SK-N-SH (cell line): Measurements from ENCODE around the gene GALNT13. TPM values are rescaled to one million over a fixed set of nuclear protein-coding genes. Genes with fewer than 3 reads are reported as not detected.

Source experiments
- CTCF ChIA-PET: fragments of 300-600, 350-600 bp; formaldehyde crosslinking; extraction: SDS; loops from one replicate; lab custom pipeline; 2021; lab: Yijun Ruan, JAX
- POLR2A ChIA-PET: fragments of 350-600 bp; sonication (Branson Sonifier 250); formaldehyde crosslinking; extraction: SDS; loops from one replicate; lab custom pipeline; 2020; ENCODE audit warnings: antibody characterized with exemption, inconsistent platforms; lab: Yijun Ruan, JAX
- DNase-seq: peaks from one replicate; pipeline ENCODE4 v3.0.0; 2012
- H2AFZ ChIP-seq: fragments of 200-600 bp; sonication (generic); 2 replicates; pipeline ENCODE4 v1.8.1; 2016; ENCODE audit warnings: antibody characterized with exemption, mild to moderate bottlenecking, low read depth
- H3F3A ChIP-seq: fragments of 200-600 bp; sonication (generic); replicated peaks from 2 replicates; pipeline ENCODE3; 2016; ENCODE audit warnings: antibody characterized with exemption, mild to moderate bottlenecking; ENCODE audit not compliant: insufficient read depth
- H3K27ac ChIP-seq, 2 experiments: fragments of 200-500 bp in 1 of 2; fragments of 200-600 bp in 1 of 2; sonication (Bioruptor generic) in 1 of 2; sonication (generic), shearing (Covaris generic) in 1 of 2; 2 replicates each; pipeline versions ENCODE4 v1.5.1 to v1.6.1; 2014 to 2016; ENCODE audit warnings: low read depth in 2 of 2, inconsistent platforms in 1 of 2, low read length in 1 of 2, mild to moderate bottlenecking in 1 of 2, mixed read lengths in 1 of 2
- H3K27me3 ChIP-seq: fragments of 200-600 bp; sonication (generic), shearing (Covaris generic); 2 replicates; pipeline ENCODE4 v1.6.1; 2016; ENCODE audit warnings: mixed run types; ENCODE audit not compliant: insufficient read depth
- H3K36me3 ChIP-seq, 2 experiments: fragments of 200-500 bp in 1 of 2; fragments of 200-600 bp in 1 of 2; sonication (Bioruptor generic) in 1 of 2; sonication (generic) in 1 of 2; replicated peaks in 1 of 2; 2 replicates each; pipeline versions ENCODE3 to v1.5.1; 2014 to 2016; ENCODE audit warnings: low read length in 1 of 2, mild to moderate bottlenecking in 1 of 2; ENCODE audit not compliant: insufficient read depth in 2 of 2, control insufficient read depth in 1 of 2
- H3K4me1 ChIP-seq, 2 experiments: fragments of 200-500 bp in 1 of 2; fragments of 200-600 bp in 1 of 2; sonication (Bioruptor generic) in 1 of 2; sonication (generic), shearing (Covaris generic) in 1 of 2; 2 replicates each; pipeline versions ENCODE4 v1.5.1 to v1.6.1; 2014 to 2016; ENCODE audit warnings: low read depth in 1 of 2, low read length in 1 of 2, mixed run types in 1 of 2; ENCODE audit not compliant: insufficient read depth in 2 of 2, control insufficient read depth in 1 of 2
- H3K4me2 ChIP-seq: fragments of 200-600 bp; sonication (generic), shearing (Covaris generic); 2 replicates; pipeline ENCODE4 v1.6.1; 2017; ENCODE audit warnings: mixed run types
- H3K4me3 ChIP-seq, 2 experiments: fragments of 200-500 bp in 1 of 2; fragments of 200-600 bp in 1 of 2; sonication (Bioruptor generic) in 1 of 2; sonication (generic), shearing (Covaris generic) in 1 of 2; 2 replicates each; pipeline versions ENCODE4 v1.5.1 to v1.8.1; 2014 to 2016; ENCODE audit warnings: low read depth in 2 of 2, inconsistent platforms in 1 of 2, low read length in 1 of 2, mild to moderate bottlenecking in 1 of 2, mixed read lengths in 1 of 2, moderate library complexity in 1 of 2
- H3K79me2 ChIP-seq: fragments of 200-600 bp; sonication (generic); 2 replicates; pipeline ENCODE4 v1.8.1; 2017; ENCODE audit warnings: mild to moderate bottlenecking; ENCODE audit not compliant: insufficient read depth
- H3K9ac ChIP-seq: fragments of 200-600 bp; sonication (generic); 2 replicates; pipeline ENCODE4 v1.6.1; 2017; ENCODE audit warnings: mixed run types
- H3K9me2 ChIP-seq: fragments of 200-600 bp; sonication (generic); 2 replicates; pipeline ENCODE4 v1.6.1; 2017; ENCODE audit warnings: mixed run types
- H3K9me3 ChIP-seq: fragments of 200-600 bp; sonication (generic); 2 replicates; pipeline ENCODE4 v1.6.1; 2017; ENCODE audit warnings: mixed run types, mild to moderate bottlenecking, moderate library complexity
- H4K20me1 ChIP-seq: fragments of 200-600 bp; sonication (generic); 2 replicates; pipeline ENCODE4 v1.6.1; 2017; ENCODE audit warnings: mild to moderate bottlenecking, mixed run types; ENCODE audit not compliant: insufficient read depth
- CHD2 ChIP-seq: fragments of 150-350 bp; IDR thresholded peaks from 2 replicates; pipeline ENCODE4 v1.6.1; 2018; ENCODE audit warnings: low read length; ENCODE audit not compliant: partially characterized antibody
- EZH2phosphoT487 ChIP-seq: fragments of 200-600 bp; sonication (generic); IDR thresholded peaks from 2 replicates; pipeline ENCODE4 v1.6.1; 2017; ENCODE audit warnings: low read depth, mixed run types, mild to moderate bottlenecking, antibody characterized with exemption, moderate library complexity, borderline replicate concordance
- FOSL2 ChIP-seq: IDR thresholded peaks from 2 replicates; pipeline ENCODE4 v1.4.0; 2012; ENCODE audit warnings: low read depth, mild to moderate bottlenecking, moderate library complexity, borderline replicate concordance
- FOXM1 ChIP-seq: IDR thresholded peaks from 2 replicates; pipeline ENCODE4 v1.4.0; 2012; ENCODE audit warnings: low read depth, mild to moderate bottlenecking
- GABPA ChIP-seq: IDR thresholded peaks from 2 replicates; pipeline ENCODE4 v1.4.0; 2012; ENCODE audit warnings: low read depth, mild to moderate bottlenecking
- JUND ChIP-seq: IDR thresholded peaks from 2 replicates; pipeline ENCODE4 v1.4.0; 2012
- MEF2A ChIP-seq: IDR thresholded peaks from 2 replicates; pipeline ENCODE4 v1.4.0; 2012; ENCODE audit warnings: low read depth, borderline replicate concordance
- POLR2AphosphoS5 ChIP-seq: IDR thresholded peaks from 2 replicates; pipeline ENCODE4 v1.6.1; 2012; ENCODE audit warnings: low read depth, low read length
- RFX5 ChIP-seq: IDR thresholded peaks from 2 replicates; pipeline ENCODE4 v1.6.1; 2012; ENCODE audit warnings: mild to moderate bottlenecking, improper control_type of control experiment, low read length
- TCF12 ChIP-seq: IDR thresholded peaks from 2 replicates; pipeline ENCODE4 v1.4.0; 2012
- WGBS: methylation state at CpG from one replicate; pipeline ENCODE4 v1.1.6; 2017; ENCODE audit warnings: low lambda C conversion rate; 5-methylcytosine and 5-hydroxymethylcytosine counted together
- polyA plus RNA-seq, 3 experiments: library from polyadenylated mRNA; depleted of rRNA; stranded (reverse); fragments of >200 nt; gene quantifications; 2 replicates each; pipeline ENCODE4 v1.2.3, GENCODE V29; 2012
- TF ChIP-seq, protein P1 (sequence below): IDR thresholded peaks from 2 replicates; pipeline ENCODE4; 2012
- TF ChIP-seq, protein P2 (sequence below): fragments of 150-350 bp; IDR thresholded peaks from 2 replicates; pipeline ENCODE4 v1.6.1; 2017; ENCODE audit warnings: antibody characterized with exemption, low read length, low read depth, borderline replicate concordance
- TF ChIP-seq, protein P3 (sequence below): IDR thresholded peaks from 2 replicates; pipeline ENCODE4 v1.4.0; 2012; ENCODE audit warnings: low read depth, borderline replicate concordance
- TF ChIP-seq, protein P4 (sequence below): fragments of 200-600 bp; sonication (generic); IDR thresholded peaks from 2 replicates; pipeline ENCODE4 v1.6.1; 2017; ENCODE audit warnings: antibody characterized with exemption, mild to moderate bottlenecking, moderate library complexity
- TF ChIP-seq, protein P5 (sequence below): IDR thresholded peaks from 2 replicates; pipeline ENCODE4 v1.4.0; 2012; ENCODE audit warnings: low read depth
- TF ChIP-seq, protein P6 (sequence below): fragments of 150-350 bp; IDR thresholded peaks from 2 replicates; pipeline ENCODE4 v1.6.1; 2016; ENCODE audit warnings: mild to moderate bottlenecking, low read depth, low read length

GALNT13 gene
- polyA plus RNA-seq, 1 of the 3 experiments (the other 2 are of a cell fraction) = 0.33 TPM

DNA sequence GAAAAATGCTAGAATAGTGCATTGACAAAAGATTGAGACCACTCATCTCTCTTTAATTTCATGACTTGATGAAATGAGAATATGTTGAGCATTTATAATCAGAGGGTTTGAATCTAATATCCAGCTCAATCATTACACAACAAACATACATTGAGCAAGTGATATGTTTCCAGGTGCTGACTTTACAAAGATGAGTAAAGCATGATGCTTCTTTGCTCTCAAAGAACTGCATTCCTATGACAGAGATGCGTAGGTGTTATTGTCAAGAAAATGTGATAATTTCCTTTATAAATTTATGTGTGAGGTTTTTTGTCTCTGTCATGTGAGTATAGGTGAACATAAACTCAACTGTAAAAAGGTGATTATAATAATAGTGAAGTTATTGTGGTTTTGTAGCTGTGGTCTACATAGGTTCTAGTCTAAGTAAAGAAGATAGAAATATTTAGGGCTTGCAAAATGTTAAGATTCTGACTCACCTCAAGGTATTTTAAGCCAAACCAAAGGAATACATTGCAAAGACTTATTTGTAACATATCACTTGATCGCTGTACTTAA lies 389.8 kb downstream of the GALNT13 start:
- POLR2A ChIA-PET = no interaction called here
- Histone ChIP-seq H3K27me3 (no peaks in the 10 kb centered on the region), H3F3A (no peaks in the 10 kb centered on the region), H3K9me2 (no peaks in the 10 kb centered on the region), H3K4me1 (no peaks in the 10 kb centered on the region; a peak in 1 of 4 replicates), H3K36me3 (no peaks in the 10 kb centered on the region), H3K9ac (no peak overlapping the region), H3K27ac (no peak overlapping the region), H3K9me3 (no peaks in the 10 kb centered on the region), H3K4me3 (no peak overlapping the region), H3K79me2 (no peaks in the 10 kb centered on the region), H2AFZ (no peak overlapping the region), H4K20me1 (no peaks in the 10 kb centered on the region), H3K4me2 (no peak overlapping the region)
- no peak for DNase-seq
- TF ChIP-seq, protein P1, sequence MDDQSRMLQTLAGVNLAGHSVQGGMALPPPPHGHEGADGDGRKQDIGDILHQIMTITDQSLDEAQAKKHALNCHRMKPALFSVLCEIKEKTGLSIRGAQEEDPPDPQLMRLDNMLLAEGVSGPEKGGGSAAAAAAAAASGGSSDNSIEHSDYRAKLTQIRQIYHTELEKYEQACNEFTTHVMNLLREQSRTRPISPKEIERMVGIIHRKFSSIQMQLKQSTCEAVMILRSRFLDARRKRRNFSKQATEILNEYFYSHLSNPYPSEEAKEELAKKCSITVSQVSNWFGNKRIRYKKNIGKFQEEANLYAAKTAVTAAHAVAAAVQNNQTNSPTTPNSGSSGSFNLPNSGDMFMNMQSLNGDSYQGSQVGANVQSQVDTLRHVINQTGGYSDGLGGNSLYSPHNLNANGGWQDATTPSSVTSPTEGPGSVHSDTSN = no peak
- TF ChIP-seq, protein P2, sequence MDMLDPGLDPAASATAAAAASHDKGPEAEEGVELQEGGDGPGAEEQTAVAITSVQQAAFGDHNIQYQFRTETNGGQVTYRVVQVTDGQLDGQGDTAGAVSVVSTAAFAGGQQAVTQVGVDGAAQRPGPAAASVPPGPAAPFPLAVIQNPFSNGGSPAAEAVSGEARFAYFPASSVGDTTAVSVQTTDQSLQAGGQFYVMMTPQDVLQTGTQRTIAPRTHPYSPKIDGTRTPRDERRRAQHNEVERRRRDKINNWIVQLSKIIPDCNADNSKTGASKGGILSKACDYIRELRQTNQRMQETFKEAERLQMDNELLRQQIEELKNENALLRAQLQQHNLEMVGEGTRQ = no peak
- TF ChIP-seq EZH2phosphoT487 (no peak), TCF12 (no peak), RFX5 (no peak), POLR2AphosphoS5 (no peak), JUND (no peak)
- TF ChIP-seq, protein P3, sequence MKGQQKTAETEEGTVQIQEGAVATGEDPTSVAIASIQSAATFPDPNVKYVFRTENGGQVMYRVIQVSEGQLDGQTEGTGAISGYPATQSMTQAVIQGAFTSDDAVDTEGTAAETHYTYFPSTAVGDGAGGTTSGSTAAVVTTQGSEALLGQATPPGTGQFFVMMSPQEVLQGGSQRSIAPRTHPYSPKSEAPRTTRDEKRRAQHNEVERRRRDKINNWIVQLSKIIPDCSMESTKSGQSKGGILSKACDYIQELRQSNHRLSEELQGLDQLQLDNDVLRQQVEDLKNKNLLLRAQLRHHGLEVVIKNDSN = no peak
- TF ChIP-seq, protein P4, sequence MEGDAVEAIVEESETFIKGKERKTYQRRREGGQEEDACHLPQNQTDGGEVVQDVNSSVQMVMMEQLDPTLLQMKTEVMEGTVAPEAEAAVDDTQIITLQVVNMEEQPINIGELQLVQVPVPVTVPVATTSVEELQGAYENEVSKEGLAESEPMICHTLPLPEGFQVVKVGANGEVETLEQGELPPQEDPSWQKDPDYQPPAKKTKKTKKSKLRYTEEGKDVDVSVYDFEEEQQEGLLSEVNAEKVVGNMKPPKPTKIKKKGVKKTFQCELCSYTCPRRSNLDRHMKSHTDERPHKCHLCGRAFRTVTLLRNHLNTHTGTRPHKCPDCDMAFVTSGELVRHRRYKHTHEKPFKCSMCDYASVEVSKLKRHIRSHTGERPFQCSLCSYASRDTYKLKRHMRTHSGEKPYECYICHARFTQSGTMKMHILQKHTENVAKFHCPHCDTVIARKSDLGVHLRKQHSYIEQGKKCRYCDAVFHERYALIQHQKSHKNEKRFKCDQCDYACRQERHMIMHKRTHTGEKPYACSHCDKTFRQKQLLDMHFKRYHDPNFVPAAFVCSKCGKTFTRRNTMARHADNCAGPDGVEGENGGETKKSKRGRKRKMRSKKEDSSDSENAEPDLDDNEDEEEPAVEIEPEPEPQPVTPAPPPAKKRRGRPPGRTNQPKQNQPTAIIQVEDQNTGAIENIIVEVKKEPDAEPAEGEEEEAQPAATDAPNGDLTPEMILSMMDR = no peak
- TF ChIP-seq, protein P5, sequence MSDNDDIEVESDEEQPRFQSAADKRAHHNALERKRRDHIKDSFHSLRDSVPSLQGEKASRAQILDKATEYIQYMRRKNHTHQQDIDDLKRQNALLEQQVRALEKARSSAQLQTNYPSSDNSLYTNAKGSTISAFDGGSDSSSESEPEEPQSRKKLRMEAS = no peak
- TF ChIP-seq, all 33 proteins: peak for 0
- CTCF ChIA-PET = interaction anchor here (0.8 kb wide), 1 partner anchor 114 kb away, joined by 3 read pairs; no protein-coding TSS in a partner anchor
- 48% methylated on average over 2 of the region's 2 CpGs for WGBS

DNA sequence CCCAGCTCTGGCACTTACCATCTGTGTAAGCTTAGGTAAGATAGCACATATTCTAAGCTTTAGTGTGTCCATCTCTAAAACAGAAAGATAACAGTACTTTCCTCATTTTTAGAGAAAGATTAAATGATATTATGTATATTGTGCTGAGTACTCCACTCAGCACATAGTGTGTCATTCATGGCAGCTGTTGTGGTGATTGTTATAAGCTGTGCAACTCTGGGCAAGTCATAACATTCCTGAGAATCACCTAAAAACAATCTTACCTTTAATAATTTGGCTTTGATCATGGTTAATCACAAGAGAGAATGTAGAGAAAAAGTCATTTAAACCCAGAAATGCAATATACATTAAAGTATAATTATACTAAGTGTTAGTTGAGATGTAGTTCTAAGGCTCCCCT lies 391.5 kb downstream of the GALNT13 start:
- H3K4me2 ChIP-seq = no peak overlapping the region
- H3K27me3 ChIP-seq = no peaks in the 10 kb centered on the region
- no peak overlapping the region for H2AFZ ChIP-seq
- no peaks in the 10 kb centered on the region for H4K20me1 ChIP-seq
- no peaks in the 10 kb centered on the region for H3F3A ChIP-seq
- no peak overlapping the region for H3K9ac ChIP-seq
- no peaks in the 10 kb centered on the region for H3K9me2 ChIP-seq
- H3K27ac ChIP-seq = no peak overlapping the region
- ChIA-PET POLR2A (no interaction called here), CTCF (interaction anchor here (1.5 kb wide), 1 partner anchor 11 kb away, joined by 4 read pairs; no protein-coding TSS in a partner anchor)
- H3K79me2 ChIP-seq = no peaks in the 10 kb centered on the region
- H3K36me3 ChIP-seq = no peaks in the 10 kb centered on the region
- H3K4me1 ChIP-seq = no peaks in the 10 kb centered on the region
- H3K9me3 ChIP-seq = no peaks in the 10 kb centered on the region
- no peak for DNase-seq
- no peak for TF ChIP-seq FOXM1
- TF ChIP-seq FOSL2 = no peak
- TF ChIP-seq TCF12 = no peak
- TF ChIP-seq, protein P6, sequence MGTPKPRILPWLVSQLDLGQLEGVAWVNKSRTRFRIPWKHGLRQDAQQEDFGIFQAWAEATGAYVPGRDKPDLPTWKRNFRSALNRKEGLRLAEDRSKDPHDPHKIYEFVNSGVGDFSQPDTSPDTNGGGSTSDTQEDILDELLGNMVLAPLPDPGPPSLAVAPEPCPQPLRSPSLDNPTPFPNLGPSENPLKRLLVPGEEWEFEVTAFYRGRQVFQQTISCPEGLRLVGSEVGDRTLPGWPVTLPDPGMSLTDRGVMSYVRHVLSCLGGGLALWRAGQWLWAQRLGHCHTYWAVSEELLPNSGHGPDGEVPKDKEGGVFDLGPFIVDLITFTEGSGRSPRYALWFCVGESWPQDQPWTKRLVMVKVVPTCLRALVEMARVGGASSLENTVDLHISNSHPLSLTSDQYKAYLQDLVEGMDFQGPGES = no peak
- TF ChIP-seq CHD2 = no peak
- TF ChIP-seq GABPA = no peak
- TF ChIP-seq MEF2A = no peak
- TF ChIP-seq, all 33 proteins: peak for 0
- H3K4me3 ChIP-seq = no peak overlapping the region
